Measurements from ENCODE around the gene TSBP1. TPM values are rescaled to one million over a fixed set of nuclear protein-coding genes. Genes with fewer than 3 reads are reported as not detected.

TSBP1 gene
- total RNA-seq, 6 donors from 2014 or later = not detected

GRCh38 chr6:32382757-32383420 lies 11.2 kb upstream of the TSBP1 start:
- peaks cover 0 to 3% (median 0%) of the 10 kb centered on the region in 4 donors for H3K4me1 ChIP-seq
- no peaks in the 10 kb centered on the region for H3K27me3 ChIP-seq
- no peak overlapping the region for H3K4me3 ChIP-seq
- TF ChIP-seq, protein P1, sequence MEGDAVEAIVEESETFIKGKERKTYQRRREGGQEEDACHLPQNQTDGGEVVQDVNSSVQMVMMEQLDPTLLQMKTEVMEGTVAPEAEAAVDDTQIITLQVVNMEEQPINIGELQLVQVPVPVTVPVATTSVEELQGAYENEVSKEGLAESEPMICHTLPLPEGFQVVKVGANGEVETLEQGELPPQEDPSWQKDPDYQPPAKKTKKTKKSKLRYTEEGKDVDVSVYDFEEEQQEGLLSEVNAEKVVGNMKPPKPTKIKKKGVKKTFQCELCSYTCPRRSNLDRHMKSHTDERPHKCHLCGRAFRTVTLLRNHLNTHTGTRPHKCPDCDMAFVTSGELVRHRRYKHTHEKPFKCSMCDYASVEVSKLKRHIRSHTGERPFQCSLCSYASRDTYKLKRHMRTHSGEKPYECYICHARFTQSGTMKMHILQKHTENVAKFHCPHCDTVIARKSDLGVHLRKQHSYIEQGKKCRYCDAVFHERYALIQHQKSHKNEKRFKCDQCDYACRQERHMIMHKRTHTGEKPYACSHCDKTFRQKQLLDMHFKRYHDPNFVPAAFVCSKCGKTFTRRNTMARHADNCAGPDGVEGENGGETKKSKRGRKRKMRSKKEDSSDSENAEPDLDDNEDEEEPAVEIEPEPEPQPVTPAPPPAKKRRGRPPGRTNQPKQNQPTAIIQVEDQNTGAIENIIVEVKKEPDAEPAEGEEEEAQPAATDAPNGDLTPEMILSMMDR (IDR thresholded peaks at IDR 0.05) = no peak
- no peak for TF ChIP-seq POLR2A (IDR thresholded peaks at IDR 0.05)
- TF ChIP-seq POLR2AphosphoS5 (IDR thresholded peaks at IDR 0.05) = no peak
- no peak for TF ChIP-seq EP300 (IDR thresholded peaks at IDR 0.05)
- no peak overlapping the region for H3K27ac ChIP-seq
- 18 to 47% methylated on average over 1 of the region's 1 CpG for WGBS, 2 donors
- no peaks in the 10 kb centered on the region for H3K36me3 ChIP-seq
- H3K9me3 ChIP-seq = no peaks in the 10 kb centered on the region
- DNase-seq = no peak
- no peak for ATAC-seq (ENCODE audit: low FRiP score in 2 of 2)

DNA sequence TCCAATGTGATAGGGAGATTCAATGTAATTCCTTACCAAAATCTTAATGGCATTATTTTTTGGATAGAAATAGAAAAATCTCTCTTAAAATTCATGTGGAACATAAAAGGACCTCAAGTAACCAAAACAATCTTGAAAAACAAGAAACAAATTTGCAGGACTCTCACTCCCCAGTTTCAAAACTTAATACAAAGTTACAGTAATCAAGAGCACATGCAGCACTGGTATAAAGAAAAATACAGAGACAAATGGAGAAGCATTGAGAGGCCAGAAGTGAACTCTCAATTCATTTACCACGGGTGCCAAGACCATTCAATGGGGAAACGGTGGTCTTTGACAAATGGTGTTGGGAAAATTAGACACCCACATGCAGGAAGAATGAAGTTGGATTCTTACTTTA lies 7.8 kb upstream of the TSBP1 start:
- no peaks in the 10 kb centered on the region for H3K4me1 ChIP-seq
- ATAC-seq (ENCODE audit: low FRiP score in 2 of 2) = no peak
- H3K27me3 ChIP-seq = no peaks in the 10 kb centered on the region
- no peak overlapping the region for H3K4me3 ChIP-seq
- no peak for DNase-seq
- TF ChIP-seq POLR2A (IDR thresholded peaks at IDR 0.05) (no peak), POLR2AphosphoS5 (IDR thresholded peaks at IDR 0.05) (no peak), EP300 (IDR thresholded peaks at IDR 0.05) (no peak)
- TF ChIP-seq, protein P1 (IDR thresholded peaks at IDR 0.05) = no peak
- no peaks in the 10 kb centered on the region for H3K36me3 ChIP-seq
- no peaks in the 10 kb centered on the region for H3K9me3 ChIP-seq
- no peak overlapping the region for H3K27ac ChIP-seq
- 54 to 75% methylated on average over 2 of the region's 2 CpGs for WGBS, 2 donors

GRCh38 chr6:32375739-32376529 lies 4.2 kb upstream of the TSBP1 start:
- Histone ChIP-seq H3K27ac (no peak overlapping the region), H3K4me1 (no peaks in the 10 kb centered on the region), H3K36me3 (no peaks in the 10 kb centered on the region), H3K4me3 (no peak overlapping the region), H3K9me3 (no peaks in the 10 kb centered on the region), H3K27me3 (no peaks in the 10 kb centered on the region)
- no peak for TF ChIP-seq POLR2AphosphoS5 (IDR thresholded peaks at IDR 0.05)
- TF ChIP-seq, protein P1 (IDR thresholded peaks at IDR 0.05) = no peak
- no peak for TF ChIP-seq POLR2A (IDR thresholded peaks at IDR 0.05)
- TF ChIP-seq EP300 (IDR thresholded peaks at IDR 0.05) = no peak
- ATAC-seq (ENCODE audit: low FRiP score in 2 of 2) (no peak), DNase-seq (no peak)
- WGBS, 2 donors = 85 to 100% methylated on average over 3 to 7 of the region's 7 CpGs

DNA sequence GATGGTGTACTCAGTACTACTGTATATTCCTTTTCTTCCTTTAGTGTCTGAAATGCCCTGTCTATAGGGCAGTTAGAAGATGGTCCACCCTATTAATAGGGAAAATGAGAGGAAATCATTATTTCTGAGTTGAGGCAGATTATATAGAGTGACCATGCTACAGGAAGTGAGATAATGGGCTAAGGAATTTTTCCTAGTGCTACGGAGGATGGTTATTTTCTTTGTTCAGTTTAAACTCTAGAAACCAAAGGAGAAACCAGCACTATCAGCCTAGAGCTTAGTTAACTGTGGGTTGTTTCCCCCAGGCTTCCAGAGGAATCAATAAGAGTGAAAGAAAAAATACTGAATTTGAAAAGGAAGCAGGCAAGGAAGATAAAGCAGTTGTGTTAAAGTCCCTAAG lies 474 bp downstream of the TSBP1 start:
- H3K4me1 ChIP-seq = no peaks in the 10 kb centered on the region
- no peak overlapping the region for H3K4me3 ChIP-seq
- TF ChIP-seq EP300 (IDR thresholded peaks at IDR 0.05) (no peak), POLR2AphosphoS5 (IDR thresholded peaks at IDR 0.05) (no peak), POLR2A (IDR thresholded peaks at IDR 0.05) (no peak)
- TF ChIP-seq, protein P1 (IDR thresholded peaks at IDR 0.05) = no peak
- H3K27ac ChIP-seq = no peak overlapping the region
- ATAC-seq (ENCODE audit: low FRiP score in 2 of 2) (no peak), DNase-seq (no peak)
- no peaks in the 10 kb centered on the region for H3K36me3 ChIP-seq
- no peaks in the 10 kb centered on the region for H3K9me3 ChIP-seq
- H3K27me3 ChIP-seq = no peaks in the 10 kb centered on the region
- 47 to 57% methylated on average over 1 of the region's 1 CpG for WGBS, 2 donors
